ENCODE data around the gene MYBPC1. TPM values are rescaled to one million over a fixed set of nuclear protein-coding genes. Genes with fewer than 3 reads are reported as not detected.

The MYBPC1 gene
- total and polyA plus RNA-seq, 2 of the 13 experiments (the other 11 are each of a cell fraction or from before 2014, with no cell fraction given): 0.31 to 0.53 TPM

DNA sequence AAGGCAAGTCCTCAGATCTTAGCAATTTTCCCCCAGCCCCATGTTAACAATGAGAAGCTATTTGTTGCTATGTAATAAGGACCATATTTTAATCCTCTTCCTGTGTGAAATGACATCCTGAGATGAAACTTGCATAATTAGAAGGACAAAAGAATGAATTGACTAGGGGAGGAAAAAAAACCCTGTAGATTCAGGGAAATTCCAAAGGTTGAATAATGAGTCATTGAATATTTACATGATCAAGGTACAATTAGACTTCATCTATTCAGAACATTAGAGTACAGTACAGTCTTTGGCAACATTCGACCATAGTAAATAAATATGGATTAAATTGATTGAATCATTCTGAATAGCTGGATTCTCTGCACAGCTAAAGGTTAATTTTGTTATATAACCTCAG is 9.4 kb downstream of the MYBPC1 start (continued):
- TF ChIP-seq, protein P1, sequence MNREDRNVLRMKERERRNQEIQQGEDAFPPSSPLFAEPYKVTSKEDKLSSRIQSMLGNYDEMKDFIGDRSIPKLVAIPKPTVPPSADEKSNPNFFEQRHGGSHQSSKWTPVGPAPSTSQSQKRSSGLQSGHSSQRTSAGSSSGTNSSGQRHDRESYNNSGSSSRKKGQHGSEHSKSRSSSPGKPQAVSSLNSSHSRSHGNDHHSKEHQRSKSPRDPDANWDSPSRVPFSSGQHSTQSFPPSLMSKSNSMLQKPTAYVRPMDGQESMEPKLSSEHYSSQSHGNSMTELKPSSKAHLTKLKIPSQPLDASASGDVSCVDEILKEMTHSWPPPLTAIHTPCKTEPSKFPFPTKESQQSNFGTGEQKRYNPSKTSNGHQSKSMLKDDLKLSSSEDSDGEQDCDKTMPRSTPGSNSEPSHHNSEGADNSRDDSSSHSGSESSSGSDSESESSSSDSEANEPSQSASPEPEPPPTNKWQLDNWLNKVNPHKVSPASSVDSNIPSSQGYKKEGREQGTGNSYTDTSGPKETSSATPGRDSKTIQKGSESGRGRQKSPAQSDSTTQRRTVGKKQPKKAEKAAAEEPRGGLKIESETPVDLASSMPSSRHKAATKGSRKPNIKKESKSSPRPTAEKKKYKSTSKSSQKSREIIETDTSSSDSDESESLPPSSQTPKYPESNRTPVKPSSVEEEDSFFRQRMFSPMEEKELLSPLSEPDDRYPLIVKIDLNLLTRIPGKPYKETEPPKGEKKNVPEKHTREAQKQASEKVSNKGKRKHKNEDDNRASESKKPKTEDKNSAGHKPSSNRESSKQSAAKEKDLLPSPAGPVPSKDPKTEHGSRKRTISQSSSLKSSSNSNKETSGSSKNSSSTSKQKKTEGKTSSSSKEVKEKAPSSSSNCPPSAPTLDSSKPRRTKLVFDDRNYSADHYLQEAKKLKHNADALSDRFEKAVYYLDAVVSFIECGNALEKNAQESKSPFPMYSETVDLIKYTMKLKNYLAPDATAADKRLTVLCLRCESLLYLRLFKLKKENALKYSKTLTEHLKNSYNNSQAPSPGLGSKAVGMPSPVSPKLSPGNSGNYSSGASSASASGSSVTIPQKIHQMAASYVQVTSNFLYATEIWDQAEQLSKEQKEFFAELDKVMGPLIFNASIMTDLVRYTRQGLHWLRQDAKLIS (CRISPR knock-in tag; IDR thresholded peaks at IDR 0.05): no peak
- TF ChIP-seq, protein P2, sequence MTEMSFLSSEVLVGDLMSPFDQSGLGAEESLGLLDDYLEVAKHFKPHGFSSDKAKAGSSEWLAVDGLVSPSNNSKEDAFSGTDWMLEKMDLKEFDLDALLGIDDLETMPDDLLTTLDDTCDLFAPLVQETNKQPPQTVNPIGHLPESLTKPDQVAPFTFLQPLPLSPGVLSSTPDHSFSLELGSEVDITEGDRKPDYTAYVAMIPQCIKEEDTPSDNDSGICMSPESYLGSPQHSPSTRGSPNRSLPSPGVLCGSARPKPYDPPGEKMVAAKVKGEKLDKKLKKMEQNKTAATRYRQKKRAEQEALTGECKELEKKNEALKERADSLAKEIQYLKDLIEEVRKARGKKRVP (CRISPR knock-in tag; IDR thresholded peaks at IDR 0.05): no peak
- TF ChIP-seq TEAD2 (CRISPR knock-in tag; IDR thresholded peaks at IDR 0.05) (no peak), MBD4 (IDR thresholded peaks at IDR 0.05; ENCODE audit: borderline replicate concordance, low read length) (no peak), SMYD3 (CRISPR knock-in tag; IDR thresholded peaks at IDR 0.05) (no peak), ETV6 (CRISPR knock-in tag; conservative IDR thresholded peaks at IDR 0.05) (no peak), ELF1 (CRISPR knock-in tag; IDR thresholded peaks at IDR 0.05) (no peak), NCOA2 (CRISPR knock-in tag; IDR thresholded peaks at IDR 0.05) (peak; percentile 83), TBP (CRISPR knock-in tag; IDR thresholded peaks at IDR 0.05) (no peak), KLF11 (CRISPR knock-in tag; IDR thresholded peaks at IDR 0.05) (no peak), FOXJ3 (CRISPR knock-in tag; IDR thresholded peaks at IDR 0.05; ENCODE audit: borderline replicate concordance) (no peak), ZNF337 (CRISPR knock-in tag; IDR thresholded peaks at IDR 0.05; ENCODE audit: borderline replicate concordance, low read depth) (no peak), ZNF292 (CRISPR knock-in tag; IDR thresholded peaks at IDR 0.05; ENCODE audit: borderline replicate concordance, low read depth) (no peak), RARA (CRISPR knock-in tag; IDR thresholded peaks at IDR 0.05) (peak; percentile 61), POLR2G (IDR thresholded peaks at IDR 0.05; ENCODE audit: low read depth, low read length) (no peak), ERF (CRISPR knock-in tag; IDR thresholded peaks at IDR 0.05) (no peak), RXRB (CRISPR knock-in tag; IDR thresholded peaks at IDR 0.05; ENCODE audit: borderline replicate concordance) (peak; percentile 46; the same call in 1 of the 2 replicates), FOXM1 (CRISPR knock-in tag; IDR thresholded peaks at IDR 0.05) (no peak), ZNF232 (CRISPR knock-in tag; IDR thresholded peaks at IDR 0.05; ENCODE audit: borderline replicate concordance) (no peak), ZFP36L2 (CRISPR knock-in tag; IDR thresholded peaks at IDR 0.05) (no peak), ZNF460 (CRISPR knock-in tag; IDR thresholded peaks at IDR 0.05; ENCODE audit: borderline replicate concordance) (no peak)
- TF ChIP-seq, protein P3, sequence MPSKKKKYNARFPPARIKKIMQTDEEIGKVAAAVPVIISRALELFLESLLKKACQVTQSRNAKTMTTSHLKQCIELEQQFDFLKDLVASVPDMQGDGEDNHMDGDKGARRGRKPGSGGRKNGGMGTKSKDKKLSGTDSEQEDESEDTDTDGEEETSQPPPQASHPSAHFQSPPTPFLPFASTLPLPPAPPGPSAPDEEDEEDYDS (CRISPR knock-in tag; IDR thresholded peaks at IDR 0.05): no peak
- TF ChIP-seq, protein P4, sequence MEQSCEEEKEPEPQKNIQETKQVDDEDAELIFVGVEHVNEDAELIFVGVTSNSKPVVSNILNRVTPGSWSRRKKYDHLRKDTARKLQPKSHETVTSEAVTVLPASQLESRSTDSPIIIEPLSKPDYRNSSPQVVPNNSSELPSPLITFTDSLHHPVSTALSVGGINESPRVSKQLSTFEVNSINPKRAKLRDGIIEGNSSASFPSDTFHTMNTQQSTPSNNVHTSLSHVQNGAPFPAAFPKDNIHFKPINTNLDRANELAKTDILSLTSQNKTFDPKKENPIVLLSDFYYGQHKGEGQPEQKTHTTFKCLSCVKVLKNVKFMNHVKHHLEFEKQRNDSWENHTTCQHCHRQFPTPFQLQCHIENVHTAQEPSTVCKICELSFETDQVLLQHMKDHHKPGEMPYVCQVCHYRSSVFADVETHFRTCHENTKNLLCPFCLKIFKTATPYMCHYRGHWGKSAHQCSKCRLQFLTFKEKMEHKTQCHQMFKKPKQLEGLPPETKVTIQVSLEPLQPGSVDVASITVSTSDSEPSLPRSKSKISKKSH (CRISPR knock-in tag; IDR thresholded peaks at IDR 0.05; ENCODE audit: borderline replicate concordance): no peak
- TF ChIP-seq, protein P5, sequence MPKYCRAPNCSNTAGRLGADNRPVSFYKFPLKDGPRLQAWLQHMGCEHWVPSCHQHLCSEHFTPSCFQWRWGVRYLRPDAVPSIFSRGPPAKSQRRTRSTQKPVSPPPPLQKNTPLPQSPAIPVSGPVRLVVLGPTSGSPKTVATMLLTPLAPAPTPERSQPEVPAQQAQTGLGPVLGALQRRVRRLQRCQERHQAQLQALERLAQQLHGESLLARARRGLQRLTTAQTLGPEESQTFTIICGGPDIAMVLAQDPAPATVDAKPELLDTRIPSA (CRISPR knock-in tag; IDR thresholded peaks at IDR 0.05; ENCODE audit: borderline replicate concordance): no peak
